UCSD-AML1 (cell line): ENCODE results near the gene DESI1.
A peak's percentile ranks its signal among the peaks of the same experiment; 100 is the strongest.
"Not testable (repeated sequence)": the region's sequence is repeated elsewhere in the genome, so short reads cannot be mapped to it uniquely, and the experiment has no call there.

Experiments used
- DNase-seq: peaks from one replicate; lab custom pipeline; 2025; ENCODE audit not compliant: unreplicated experiment; lab: John Stamatoyannopoulos, UW

DESI1 gene

GRCh38 chr22:41589391-41590241, 31.2 kb downstream of the DESI1 start, which contains the start of gene PMM1:
PMM1 (minus strand) TSS chr22:41589840; CDS start chr22:41589805, 35 bp downstream.
- peak; percentile 100 for DNase-seq

GRCh38 chr22:41587347-41587723, 33.5 kb downstream of the DESI1 start:
- DNase-seq, result no peak

GRCh38 chr22:41585898-41586297, 34.9 kb downstream of the DESI1 start:
- no peak for DNase-seq

- no peak for DNase-seq
These were observed 36.0 kb downstream of the DESI1 start for GRCh38 chr22:41584881-41585280.

- DNase-seq, result no peak
These were observed 38.1 kb downstream of the DESI1 start for GRCh38 chr22:41582694-41583093.

GRCh38 chr22:41579997-41580355, 40.9 kb downstream of the DESI1 start:
- no peak for DNase-seq

- no peak for DNase-seq
These were observed 41.4 kb downstream of the DESI1 start for GRCh38 chr22:41579297-41579996.

GRCh38 chr22:41578818-41579217, 42.0 kb downstream of the DESI1 start:
- DNase-seq, result no peak

- no peak for DNase-seq
These were observed 42.7 kb downstream of the DESI1 start for GRCh38 chr22:41578114-41578513.

GRCh38 chr22:41576877-41577276, 44.0 kb downstream of the DESI1 start:
- DNase-seq, result peak; percentile 68

- DNase-seq, result no peak
These were observed 45.3 kb downstream of the DESI1 start for GRCh38 chr22:41575533-41575932.

- no peak for DNase-seq
These were observed 45.9 kb downstream of the DESI1 start for GRCh38 chr22:41574847-41575381.

GRCh38 chr22:41573677-41574076, 47.2 kb downstream of the DESI1 start:
- DNase-seq, result no peak

GRCh38 chr22:41572305-41572704, 48.5 kb downstream of the DESI1 start:
- DNase-seq, result not testable (repeated sequence)

- DNase-seq, result no peak
These were observed 49.1 kb downstream of the DESI1 start for GRCh38 chr22:41571786-41572185.

GRCh38 chr22:41570221-41570620, 50.6 kb downstream of the DESI1 start:
- no peak for DNase-seq

- no peak for DNase-seq
These were observed 52.0 kb downstream of the DESI1 start for GRCh38 chr22:41568811-41569210.

- DNase-seq, result no peak
These were observed 53.4 kb downstream of the DESI1 start for GRCh38 chr22:41567512-41567768.

GRCh38 chr22:41565403-41566054, 55.3 kb downstream of the DESI1 start:
- DNase-seq, result peak; percentile 21

- no peak for DNase-seq
These were observed 56.3 kb downstream of the DESI1 start for GRCh38 chr22:41564563-41564962.

GRCh38 chr22:41563051-41563711, 57.7 kb downstream of the DESI1 start:
- DNase-seq, result no peak
